GM13976 (cell line): ENCODE results near the gene CCT2.

Experiments
- DNase-seq: peaks from one replicate; pipeline ENCODE4 v3.0.0; 2012; ENCODE audit warnings: low spot score
- in situ Hi-C: fragments of 300-500 bp; cut with MboI; formaldehyde crosslinking; loops from one replicate; pipeline ENCODE4 v1.12.0; 2022; ENCODE audit warnings: low sequenced_read_pairs, mixed read lengths, inconsistent platforms; ENCODE audit not compliant: unreplicated experiment
- TF ChIP-seq, protein P1 (sequence below): IDR thresholded peaks from 2 replicates; pipeline ENCODE4 v1.5.1; 2012; ENCODE audit warnings: borderline replicate concordance, mild to moderate bottlenecking; ENCODE audit not compliant: insufficient read depth; ENCODE audit errors: extremely low read depth, missing control alignments, control extremely low read depth

CCT2 gene

DNA sequence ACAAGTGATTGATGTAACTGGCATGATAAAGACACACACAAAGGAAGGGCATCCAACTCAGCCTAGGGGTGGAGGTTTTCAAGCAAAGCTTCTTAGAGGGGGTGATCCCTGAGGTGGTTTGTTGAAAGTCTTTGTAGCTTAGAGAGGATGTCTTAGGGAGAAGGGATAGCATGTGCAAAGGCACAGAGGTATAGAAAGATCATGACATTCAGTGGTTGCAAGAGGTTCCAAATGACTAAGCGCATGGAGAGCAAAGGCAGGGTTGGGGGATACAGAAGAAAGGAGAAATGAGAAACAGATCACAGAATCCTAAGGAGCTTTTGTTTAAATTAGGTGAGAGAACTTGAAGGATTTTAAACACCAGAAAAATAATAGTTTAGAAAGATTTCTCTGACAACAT is 5.2 kb upstream of the CCT2 start:
- in situ Hi-C loops, result no loop called here
- no peak for DNase-seq
- TF ChIP-seq, protein P1, sequence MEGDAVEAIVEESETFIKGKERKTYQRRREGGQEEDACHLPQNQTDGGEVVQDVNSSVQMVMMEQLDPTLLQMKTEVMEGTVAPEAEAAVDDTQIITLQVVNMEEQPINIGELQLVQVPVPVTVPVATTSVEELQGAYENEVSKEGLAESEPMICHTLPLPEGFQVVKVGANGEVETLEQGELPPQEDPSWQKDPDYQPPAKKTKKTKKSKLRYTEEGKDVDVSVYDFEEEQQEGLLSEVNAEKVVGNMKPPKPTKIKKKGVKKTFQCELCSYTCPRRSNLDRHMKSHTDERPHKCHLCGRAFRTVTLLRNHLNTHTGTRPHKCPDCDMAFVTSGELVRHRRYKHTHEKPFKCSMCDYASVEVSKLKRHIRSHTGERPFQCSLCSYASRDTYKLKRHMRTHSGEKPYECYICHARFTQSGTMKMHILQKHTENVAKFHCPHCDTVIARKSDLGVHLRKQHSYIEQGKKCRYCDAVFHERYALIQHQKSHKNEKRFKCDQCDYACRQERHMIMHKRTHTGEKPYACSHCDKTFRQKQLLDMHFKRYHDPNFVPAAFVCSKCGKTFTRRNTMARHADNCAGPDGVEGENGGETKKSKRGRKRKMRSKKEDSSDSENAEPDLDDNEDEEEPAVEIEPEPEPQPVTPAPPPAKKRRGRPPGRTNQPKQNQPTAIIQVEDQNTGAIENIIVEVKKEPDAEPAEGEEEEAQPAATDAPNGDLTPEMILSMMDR, result no peak

DNA sequence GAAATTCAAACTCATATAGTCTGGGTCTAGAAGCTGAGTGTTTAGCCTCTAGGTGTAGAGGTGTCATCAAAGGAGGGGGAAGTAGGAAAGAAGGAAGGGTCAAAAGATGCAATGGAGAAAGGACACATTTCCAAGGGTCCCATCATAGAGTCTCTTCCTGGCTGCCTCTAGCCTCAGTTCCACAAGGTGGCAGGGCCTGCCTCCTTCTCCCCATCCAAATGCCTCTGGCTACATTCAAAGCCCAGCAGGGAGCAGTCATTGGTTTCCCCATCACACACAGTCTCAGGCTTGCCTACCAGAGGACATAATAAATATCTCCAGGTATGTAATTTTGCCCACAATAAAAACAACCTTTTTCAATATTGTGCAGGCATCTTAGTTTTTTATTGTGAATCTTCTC is 2.1 kb upstream of the CCT2 start:
- in situ Hi-C loops, result no loop called here
- DNase-seq, result no peak
- TF ChIP-seq, protein P1, result no peak

DNA sequence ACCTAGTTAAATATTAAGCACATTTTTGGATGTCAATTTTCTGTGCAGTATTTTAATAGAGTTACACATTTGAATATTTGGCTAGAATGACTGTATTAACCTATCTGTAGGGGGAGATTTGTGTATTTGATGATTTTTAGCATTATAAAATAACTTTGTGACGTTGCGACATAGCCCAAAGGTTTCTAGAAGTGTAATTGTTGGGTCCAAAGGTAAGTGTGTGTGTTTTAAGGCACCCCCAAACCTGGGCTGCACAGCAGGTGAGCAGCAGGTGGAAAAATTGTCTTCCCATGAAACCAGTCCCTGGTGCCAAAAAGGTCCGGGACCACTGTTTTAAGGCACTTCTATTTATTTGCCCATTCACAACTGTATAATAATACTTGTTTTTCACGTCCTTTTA is 3.3 kb downstream of the CCT2 start:
- in situ Hi-C loops, result no loop called here
- DNase-seq, result no peak
- TF ChIP-seq, protein P1, result no peak

DNA sequence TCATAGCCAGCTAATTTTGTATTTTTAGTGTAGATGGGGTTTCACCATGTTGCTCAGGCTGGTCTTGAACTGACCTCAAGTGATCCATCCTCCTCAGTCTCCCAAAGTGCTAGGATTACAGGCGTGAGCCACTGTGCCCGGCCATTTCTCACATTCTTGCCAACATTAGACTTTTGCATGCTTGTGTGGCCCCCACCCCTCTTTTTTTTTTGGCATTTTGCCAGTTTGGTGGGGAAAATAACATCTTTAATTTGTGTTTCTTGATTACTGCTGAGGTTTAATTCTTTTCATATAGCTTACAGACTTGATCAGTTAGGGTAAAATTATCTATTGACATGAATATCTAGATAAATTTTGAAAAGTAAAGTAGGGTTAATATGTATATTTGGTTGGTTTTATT is 3.8 kb downstream of the CCT2 start:
- TF ChIP-seq, protein P1, result no peak
- DNase-seq, result no peak
- in situ Hi-C loops, result no loop called here

DNA sequence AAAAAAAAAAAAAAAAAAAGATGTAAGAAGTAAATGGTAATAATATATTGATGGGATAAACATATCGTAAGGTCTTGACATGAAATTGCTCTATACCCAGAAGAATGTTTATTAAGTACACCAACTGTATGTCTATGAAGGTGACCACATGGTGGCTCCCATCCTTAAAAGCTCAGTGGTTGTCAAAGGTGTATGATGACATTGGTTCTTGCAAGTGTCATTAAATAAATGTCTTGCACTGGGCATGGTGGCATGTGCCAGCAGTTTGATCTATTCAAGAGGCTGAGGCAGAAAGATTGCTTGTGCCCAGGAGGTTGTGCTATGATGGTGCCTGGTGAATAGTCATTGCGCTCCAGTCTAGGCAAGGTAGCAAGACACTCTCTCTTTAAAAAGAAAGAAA is 10.4 kb downstream of the CCT2 start:
- TF ChIP-seq, protein P1, result no peak
- in situ Hi-C loops, result no loop called here
- DNase-seq, result no peak

DNA sequence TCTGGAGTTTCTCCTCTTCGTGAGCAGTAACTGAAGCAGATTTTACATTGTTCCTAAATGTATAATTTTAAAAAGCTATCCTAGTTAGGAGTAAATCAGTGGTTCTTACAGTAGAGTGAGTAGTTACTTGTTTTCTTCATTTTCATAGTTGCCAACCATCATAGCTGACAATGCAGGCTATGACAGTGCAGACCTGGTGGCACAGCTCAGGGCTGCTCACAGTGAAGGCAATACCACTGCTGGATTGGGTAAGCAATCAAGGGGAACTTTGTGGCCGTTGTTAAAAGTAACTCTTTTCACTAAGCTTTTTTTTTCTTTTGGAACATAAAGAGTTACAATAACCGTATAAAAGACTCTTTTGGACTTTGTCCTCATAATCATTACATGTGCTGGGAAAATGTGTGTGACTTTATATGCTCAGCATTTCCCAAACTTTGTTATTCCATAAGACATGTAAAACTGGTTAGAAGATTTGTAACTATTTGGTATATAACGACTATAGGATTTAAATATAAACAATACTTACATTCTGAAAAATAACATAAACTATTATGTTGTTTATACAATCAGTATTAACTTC is 13.0 kb downstream of the CCT2 start:
- TF ChIP-seq, protein P1, result no peak
- in situ Hi-C loops, result no loop called here
- no peak for DNase-seq
